Heart right ventricle (tissue), 16 donors: ENCODE measurements around the gene NCAPD3. TPM values are rescaled to one million over a fixed set of nuclear protein-coding genes. Genes with fewer than 3 reads are reported as not detected.

Experiments
- ATAC-seq, 8 donors: fragments of 200-7000 bp; cut with Tn5 transposase; one replicate each; pipeline ENCODE4 v1.9.1; 2020; ENCODE audit warnings: mild to moderate bottlenecking in 8 of 8, moderate library complexity in 8 of 8, moderate number of reproducible peaks in 1 of 8
- DNase-seq, 2 donors: peaks; one replicate each; pipeline ENCODE4 v3.0.0-alpha.2; 2020
- H3K27ac ChIP-seq, 10 donors: fragments of 200-600 bp; sonication (generic) in 2 of 10; one replicate each; pipeline versions ENCODE4 v1.5.0 to v1.8.0; 2020 to 2022; ENCODE audit warnings: mild to moderate bottlenecking in 3 of 10
- H3K27me3 ChIP-seq, 7 donors: fragments of 200-600 bp; one replicate each; pipeline ENCODE4 v1.8.0; 2021 to 2022; ENCODE audit warnings: mild to moderate bottlenecking in 2 of 7
- H3K36me3 ChIP-seq, 9 donors: fragments of 200-600 bp; sonication (generic) in 1 of 9; one replicate each; pipeline versions ENCODE4 v1.5.0 to v1.8.0; 2020 to 2022; ENCODE audit warnings: mild to moderate bottlenecking in 2 of 9
- H3K4me1 ChIP-seq, 9 donors: fragments of 200-600 bp; sonication (generic) in 1 of 9; one replicate each; pipeline versions ENCODE4 v1.5.0 to v1.8.0; 2020 to 2022; ENCODE audit warnings: mild to moderate bottlenecking in 4 of 9
- H3K4me3 ChIP-seq, 10 donors: fragments of 200-600 bp; sonication (generic) in 2 of 10; one replicate each; pipeline versions ENCODE4 v1.5.0 to v1.8.0; 2020 to 2022; ENCODE audit warnings: mild to moderate bottlenecking in 7 of 10, moderate library complexity in 2 of 10
- H3K9me3 ChIP-seq, 11 donors: fragments of 200-600 bp in 10 of 11; sonication (generic) in 2 of 11; one replicate each; pipeline versions ENCODE4 v1.5.0 to v1.8.0; 2013 to 2022; ENCODE audit warnings: mild to moderate bottlenecking in 2 of 11, control low read depth in 1 of 11, moderate library complexity in 1 of 11
- CTCF ChIP-seq, 9 donors: fragments of 200-600 bp; sonication (generic) in 2 of 9; IDR thresholded peaks; one replicate each; pipeline versions ENCODE4 v1.5.0 to v1.8.0; 2021 to 2022; ENCODE audit warnings: antibody characterized with exemption in 9 of 9, mild to moderate bottlenecking in 5 of 9, moderate library complexity in 1 of 9
- WGBS, 2 donors: extraction: QIAGEN DNeasy Blood & Tissue Kit; methylation state at CpG; one replicate each; pipeline ENCODE4 v1.1.7; 2013; ENCODE audit warnings: inconsistent platforms in 1 of 2; 5-methylcytosine and 5-hydroxymethylcytosine counted together
- intact Hi-C, 10 donors: fragments of 100-400 bp; cut with DNase I; formaldehyde crosslinking; loops; one replicate each; pipeline versions ENCODE4 v1.11.1 to v1.14.2; 2022
- polyA plus RNA-seq, 2 donors: library from polyadenylated mRNA; stranded (reverse); fragments of 200-250 nt; gene quantifications; one replicate each; pipeline ENCODE4 v1.2.3, GENCODE V29; 2013
- total RNA-seq, 10 donors: library from RNA; stranded (reverse); fragmentation: NEBNext Ultra II Directional in 3 of 10; extraction: Animal tissue kit (Norgen Biotek cat#: 25700) in 3 of 10; gene quantifications; one replicate each; pipeline versions ENCODE4 v1.2.1 to v1.2.4, GENCODE V29; 2021 to 2023
- donor health status: Arrhythmogenic right ventricular cardiomyopathy.
- donor health status: ischemic (EF 13 %, LVEDD 7.1; RV severe dilation, severe dysfunction).
- donor health status: healthy with polysubstance abuse.
- donor health status: DM: no; HTN: yes; CAD: no.
- donor health status: DM: no; HTN: no; CAD: no.
- donor health status: ischemic (EF 25% LVEDD 6.9; RV normal size, moderate dysfunction).
- donor health status: ischemic (EF 25% LVEDD 5.7; RV mildly dilated, moderate dysfunction).
- donor health status: healthy.
- donor health status: DM: yes; HTN: yes; CAD: no.
- donor health status: Ischemic cardiomyopathy.
- donor health status: ischemic (EF 35%, LVEDD 5.7; RV mildly dilated, moderate dysfunction).
- donor health status: nonischemic (EF 11% LVEDD 7.7; RV severe dilation, severe dysfunction).
- donor health status: DM: yes; HTN: yes; CAD: no.
- donor health status: PGD.
- donor health status: ischemic (EF 29% LVEDD 5.4; RV normal size, mild dysfunction).
- donor health status: nonischemic (EF 23%, LVEDD 6.1; RV moderate dilation, normal function).

NCAPD3 gene
- total and polyA plus RNA-seq, 12 donors, result 4.2 to 16.7 (median 11.0) TPM

- Histone ChIP-seq H3K27ac (no peak overlapping the region), H3K36me3 (peaks cover 0 to 7% (median 0%) of the 10 kb centered on the region in 9 donors), H3K4me3 (no peak overlapping the region), H3K4me1 (no peaks in the 10 kb centered on the region), H3K27me3 (no peaks in the 10 kb centered on the region), H3K9me3 (peaks cover 0 to 27% (median 12%) of the 10 kb centered on the region in 11 donors)
- TF ChIP-seq CTCF (IDR thresholded peaks at IDR 0.05), result no peak
- 96% methylated on average over 5 of the region's 5 CpGs for WGBS, 2 donors
- ATAC-seq, result no peak
- intact Hi-C loops, result no loop called here
- no peak for DNase-seq
Observed at GRCh38 chr11:134110252-134110815, 113.4 kb downstream of the NCAPD3 start.

Other genes with a start within 250 kb of the NCAPD3 start
- gene JAM3, start 154.9 kb downstream of the NCAPD3 start, total RNA-seq, result 10 to 100 TPM; 20.4 to 55.4 (median 34.9) TPM
- 10 to 100 TPM; 12.7 to 14.2 TPM for gene JAM3, start 154.9 kb downstream of the NCAPD3 start, polyA plus RNA-seq
- gene VPS26B, start 704 bp upstream of the NCAPD3 start, total RNA-seq, result 10 to 100 TPM; 30.7 to 49.6 (median 35.3) TPM
- 10 to 100 TPM; 19.9 to 24.6 TPM for gene VPS26B, start 704 bp upstream of the NCAPD3 start, polyA plus RNA-seq
- 10 to 100 TPM; 32.2 to 47.5 (median 41.5) TPM for gene THYN1, start 29.4 kb upstream of the NCAPD3 start, total RNA-seq
- 10 to 100 TPM; 48.8 to 49.5 TPM for gene THYN1, start 29.4 kb upstream of the NCAPD3 start, polyA plus RNA-seq
- 10 to 100 TPM; 26.6 to 52.2 (median 42.5) TPM for gene ACAD8, start 29.6 kb upstream of the NCAPD3 start, total RNA-seq
- 10 to 100 TPM; 21.6 to 29.4 TPM for gene ACAD8, start 29.6 kb upstream of the NCAPD3 start, polyA plus RNA-seq
- gene GLB1L3, start 52.4 kb upstream of the NCAPD3 start, total RNA-seq, result not detected
- not detected for gene GLB1L3, start 52.4 kb upstream of the NCAPD3 start, polyA plus RNA-seq
- gene GLB1L2, start 108.0 kb upstream of the NCAPD3 start, total RNA-seq, result under 1 TPM; 0.11 to 0.72 (median 0.31) TPM
- gene GLB1L2, start 108.0 kb upstream of the NCAPD3 start, polyA plus RNA-seq, result under 1 TPM; 0.22 to 0.29 TPM
- gene B3GAT1, start 188.3 kb upstream of the NCAPD3 start, total RNA-seq, result under 1 TPM in 4 of 10 donors, not detected in 6; 0.05 to 0.60 (median 0.18) TPM
- under 1 TPM; 0.04 to 0.07 TPM for gene B3GAT1, start 188.3 kb upstream of the NCAPD3 start, polyA plus RNA-seq